ENCODE data around the gene VPS54.
A peak's percentile ranks its signal among the peaks of the same experiment; 100 is the strongest.

VPS54 gene

DNA sequence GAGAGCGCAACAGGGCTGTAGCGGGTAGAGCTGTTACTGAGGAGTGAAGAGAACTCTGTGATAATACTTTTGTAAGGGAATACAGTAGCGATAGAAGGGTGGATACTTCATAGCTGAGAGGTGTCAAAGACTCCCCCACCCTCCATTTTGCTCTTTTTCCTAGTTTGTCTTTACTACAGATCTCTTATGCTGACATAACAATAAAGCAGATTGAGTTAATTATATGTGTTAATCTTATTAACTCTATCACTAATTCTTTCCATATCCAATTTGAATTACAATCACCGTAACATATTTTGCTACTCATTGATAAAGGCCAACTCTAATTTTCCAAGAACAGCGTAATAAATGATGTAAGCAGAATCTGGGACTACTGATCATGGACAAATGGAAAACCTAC lies 120.4 kb downstream of the VPS54 start:
- H3K4me3 ChIP-seq (ENCODE audit: low read depth, low read length): no peak overlapping the region

DNA sequence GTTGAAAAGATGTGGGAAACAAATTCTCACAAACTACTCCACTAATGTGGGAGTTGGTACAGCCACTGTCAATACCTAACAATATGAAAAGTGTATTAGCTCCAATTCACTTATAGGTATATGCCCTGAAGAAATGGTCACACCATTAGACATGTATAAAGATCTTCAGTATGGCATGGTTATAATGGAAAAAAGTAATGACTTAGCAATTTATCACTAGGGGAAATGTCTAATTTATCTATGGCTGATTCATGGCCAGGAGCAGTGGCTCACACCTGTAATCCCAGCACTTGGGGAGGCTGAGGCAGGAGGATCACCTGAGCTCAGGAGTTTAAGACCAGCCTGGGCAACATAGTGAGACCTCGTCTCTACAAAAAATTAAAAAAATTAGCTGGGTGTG lies 125.1 kb downstream of the VPS54 start:
- TF ChIP-seq, protein P1, sequence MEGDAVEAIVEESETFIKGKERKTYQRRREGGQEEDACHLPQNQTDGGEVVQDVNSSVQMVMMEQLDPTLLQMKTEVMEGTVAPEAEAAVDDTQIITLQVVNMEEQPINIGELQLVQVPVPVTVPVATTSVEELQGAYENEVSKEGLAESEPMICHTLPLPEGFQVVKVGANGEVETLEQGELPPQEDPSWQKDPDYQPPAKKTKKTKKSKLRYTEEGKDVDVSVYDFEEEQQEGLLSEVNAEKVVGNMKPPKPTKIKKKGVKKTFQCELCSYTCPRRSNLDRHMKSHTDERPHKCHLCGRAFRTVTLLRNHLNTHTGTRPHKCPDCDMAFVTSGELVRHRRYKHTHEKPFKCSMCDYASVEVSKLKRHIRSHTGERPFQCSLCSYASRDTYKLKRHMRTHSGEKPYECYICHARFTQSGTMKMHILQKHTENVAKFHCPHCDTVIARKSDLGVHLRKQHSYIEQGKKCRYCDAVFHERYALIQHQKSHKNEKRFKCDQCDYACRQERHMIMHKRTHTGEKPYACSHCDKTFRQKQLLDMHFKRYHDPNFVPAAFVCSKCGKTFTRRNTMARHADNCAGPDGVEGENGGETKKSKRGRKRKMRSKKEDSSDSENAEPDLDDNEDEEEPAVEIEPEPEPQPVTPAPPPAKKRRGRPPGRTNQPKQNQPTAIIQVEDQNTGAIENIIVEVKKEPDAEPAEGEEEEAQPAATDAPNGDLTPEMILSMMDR (IDR thresholded peaks at IDR 0.05; ENCODE audit: borderline replicate concordance, insufficient read depth, low read depth, low read length): no peak
- no peak overlapping the region for H3K4me3 ChIP-seq (ENCODE audit: low read depth, low read length)

More for the DNA sequence above, 120.4 kb downstream of the VPS54 start:
- TF ChIP-seq, protein P1 (IDR thresholded peaks at IDR 0.05; ENCODE audit: borderline replicate concordance, insufficient read depth, low read depth, low read length): no peak

DNA sequence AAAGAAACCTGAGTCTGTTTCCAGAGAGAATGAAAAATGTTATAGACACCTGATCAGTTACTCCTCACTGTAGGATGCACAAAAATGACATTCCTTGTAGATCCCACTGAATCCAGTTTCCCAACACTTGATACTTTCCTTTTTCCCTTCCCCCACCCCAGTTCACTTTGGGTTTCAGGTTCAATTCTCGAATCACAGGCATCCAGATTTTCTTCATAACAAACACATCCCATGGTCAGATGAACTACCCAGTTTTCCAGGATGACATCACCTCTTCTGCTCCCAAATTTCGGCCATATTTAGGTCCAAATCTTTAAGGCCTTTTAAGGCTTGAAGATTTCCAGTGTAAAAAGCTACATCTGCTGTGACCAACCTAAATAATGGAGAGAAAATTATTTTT lies 126.1 kb downstream of the VPS54 start:
- TF ChIP-seq, protein P1 (IDR thresholded peaks at IDR 0.05; ENCODE audit: borderline replicate concordance, insufficient read depth, low read depth, low read length): no peak
- H3K4me3 ChIP-seq (ENCODE audit: low read depth, low read length): no peak overlapping the region

DNA sequence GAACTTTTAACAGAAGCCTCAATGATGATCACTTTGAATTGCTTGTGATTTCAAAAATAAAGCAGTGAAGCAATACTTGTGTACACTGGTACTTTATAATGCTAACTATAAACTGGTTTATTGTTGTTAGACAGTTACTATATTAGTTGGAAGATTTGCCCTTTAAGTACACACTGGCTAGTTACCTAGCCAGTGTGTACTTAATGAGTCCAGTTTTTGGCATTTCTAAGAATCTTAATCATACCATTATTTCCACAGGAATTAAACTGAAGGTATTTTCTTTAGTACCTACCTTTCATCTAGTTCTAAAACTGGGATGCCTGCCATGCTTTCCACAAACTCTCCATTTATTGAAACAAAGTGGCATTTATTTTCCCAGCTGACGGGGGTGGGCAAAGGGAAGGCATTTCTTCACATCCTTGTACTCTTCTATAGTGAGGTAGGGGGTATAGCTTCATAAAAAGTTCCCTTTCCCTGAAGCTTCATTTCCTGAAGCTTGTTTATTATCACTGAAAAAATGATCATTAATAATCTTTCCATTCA lies 127.7 kb downstream of the VPS54 start:
- TF ChIP-seq, protein P1 (IDR thresholded peaks at IDR 0.05; ENCODE audit: borderline replicate concordance, insufficient read depth, low read depth, low read length): no peak
- H3K4me3 ChIP-seq (ENCODE audit: low read depth, low read length): no peak overlapping the region

DNA sequence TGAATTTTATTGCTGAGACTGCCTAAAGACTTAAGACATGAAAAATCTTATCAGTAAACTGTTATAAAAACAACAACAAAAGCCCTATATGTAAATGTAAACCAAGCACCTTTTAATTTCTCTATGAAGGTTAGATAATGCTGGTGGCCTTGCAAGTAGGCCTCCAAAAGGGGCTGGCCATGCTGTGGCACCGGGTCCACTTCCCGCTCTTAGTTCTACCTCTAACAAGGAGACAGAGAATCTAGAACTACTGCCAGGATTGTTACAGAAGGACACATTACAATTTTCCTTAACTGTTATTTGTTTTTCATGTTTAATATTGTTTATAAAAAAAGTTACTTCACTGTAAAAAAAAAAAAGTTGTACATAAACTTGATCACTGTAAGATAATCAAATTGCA lies 128.6 kb downstream of the VPS54 start:
- TF ChIP-seq, protein P1 (IDR thresholded peaks at IDR 0.05; ENCODE audit: borderline replicate concordance, insufficient read depth, low read depth, low read length): no peak

DNA sequence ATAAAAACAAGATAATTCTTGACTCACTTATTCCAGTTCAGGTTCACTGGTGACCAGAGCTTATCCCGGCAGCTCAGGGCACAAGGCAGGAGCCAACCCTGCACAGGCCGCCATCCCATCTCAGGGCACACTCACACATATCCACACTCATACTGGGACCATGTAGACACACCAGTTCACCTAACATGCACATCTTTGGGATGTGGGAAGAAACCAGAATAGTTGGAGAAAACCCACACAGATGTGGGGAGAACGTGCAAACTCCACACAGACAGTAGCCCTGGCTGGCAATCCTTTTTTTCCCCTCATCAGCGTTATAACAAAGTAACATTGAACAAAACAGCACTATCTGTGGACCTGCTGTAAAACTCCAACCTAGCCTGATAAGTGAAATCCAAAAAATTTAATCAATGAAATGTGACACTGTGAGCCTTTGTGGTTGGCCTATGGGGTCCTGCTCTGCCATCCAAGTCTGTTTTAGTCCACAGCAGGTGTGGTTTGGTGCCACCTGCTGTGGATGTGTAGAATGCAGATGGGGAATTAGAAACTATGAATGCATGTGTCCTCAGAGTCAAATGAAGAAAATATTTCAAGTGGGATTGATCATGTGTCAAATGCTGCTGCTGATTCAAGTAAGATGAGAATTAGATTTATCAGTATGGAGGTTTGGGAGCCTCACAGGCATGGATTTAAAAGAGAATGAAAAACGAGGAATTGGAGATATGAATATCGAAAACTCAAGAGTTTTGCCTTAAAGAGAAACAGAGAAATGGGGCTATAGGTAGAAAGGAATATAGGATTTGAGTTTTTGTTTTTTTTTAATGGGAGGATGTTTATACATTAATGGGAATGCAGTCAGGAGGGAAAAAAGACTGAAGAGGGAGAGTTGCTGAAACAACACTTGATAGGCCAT lies 130.5 kb downstream of the VPS54 start:
- H3K4me3 ChIP-seq (ENCODE audit: low read depth, low read length): no peak overlapping the region
- TF ChIP-seq, protein P1 (IDR thresholded peaks at IDR 0.05; ENCODE audit: borderline replicate concordance, insufficient read depth, low read depth, low read length): peak; percentile 77; the same call in 1 of the 2 replicates

More for the DNA sequence above, 128.6 kb downstream of the VPS54 start:
- H3K4me3 ChIP-seq (ENCODE audit: low read depth, low read length): no peak overlapping the region

DNA sequence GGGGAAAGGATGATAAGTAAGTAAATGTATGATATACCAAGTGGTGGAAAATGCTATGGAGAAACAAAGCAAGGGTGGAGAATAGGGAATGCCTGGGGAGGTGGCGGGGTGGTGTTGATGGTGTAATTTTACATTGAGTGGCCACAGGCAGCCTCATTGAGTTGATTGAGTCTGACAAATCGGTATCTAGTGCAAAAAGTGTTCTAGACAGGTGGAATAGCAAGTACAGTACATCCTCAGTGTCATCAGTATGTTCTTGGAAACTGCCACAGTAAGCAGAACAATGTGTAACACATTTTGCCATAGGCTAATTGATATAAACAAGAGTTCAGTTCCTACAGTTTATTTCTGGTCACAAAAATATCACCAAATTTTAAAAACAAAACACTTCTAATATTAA lies 131.2 kb downstream of the VPS54 start:
- no peak overlapping the region for H3K4me3 ChIP-seq (ENCODE audit: low read depth, low read length)
- TF ChIP-seq, protein P1 (IDR thresholded peaks at IDR 0.05; ENCODE audit: borderline replicate concordance, insufficient read depth, low read depth, low read length): no peak

Data from GM12875 (cell line).